Measurements from ENCODE around the gene NDUFA12.

- TF ChIP-seq, protein P1, sequence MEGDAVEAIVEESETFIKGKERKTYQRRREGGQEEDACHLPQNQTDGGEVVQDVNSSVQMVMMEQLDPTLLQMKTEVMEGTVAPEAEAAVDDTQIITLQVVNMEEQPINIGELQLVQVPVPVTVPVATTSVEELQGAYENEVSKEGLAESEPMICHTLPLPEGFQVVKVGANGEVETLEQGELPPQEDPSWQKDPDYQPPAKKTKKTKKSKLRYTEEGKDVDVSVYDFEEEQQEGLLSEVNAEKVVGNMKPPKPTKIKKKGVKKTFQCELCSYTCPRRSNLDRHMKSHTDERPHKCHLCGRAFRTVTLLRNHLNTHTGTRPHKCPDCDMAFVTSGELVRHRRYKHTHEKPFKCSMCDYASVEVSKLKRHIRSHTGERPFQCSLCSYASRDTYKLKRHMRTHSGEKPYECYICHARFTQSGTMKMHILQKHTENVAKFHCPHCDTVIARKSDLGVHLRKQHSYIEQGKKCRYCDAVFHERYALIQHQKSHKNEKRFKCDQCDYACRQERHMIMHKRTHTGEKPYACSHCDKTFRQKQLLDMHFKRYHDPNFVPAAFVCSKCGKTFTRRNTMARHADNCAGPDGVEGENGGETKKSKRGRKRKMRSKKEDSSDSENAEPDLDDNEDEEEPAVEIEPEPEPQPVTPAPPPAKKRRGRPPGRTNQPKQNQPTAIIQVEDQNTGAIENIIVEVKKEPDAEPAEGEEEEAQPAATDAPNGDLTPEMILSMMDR (IDR thresholded peaks at IDR 0.05), result no peak
- no peak for TF ChIP-seq ZFX (IDR thresholded peaks at IDR 0.05; ENCODE audit: borderline replicate concordance)
Measured at GRCh38 chr12:95003213-95003920, at the start of gene NDUFA12.
